HG03432 (cell line): ENCODE measurements around the gene ZNF598.
A peak's percentile ranks its signal among the peaks of the same experiment; 100 is the strongest.

Source experiments
- ATAC-seq: cut with Tn5 transposase; IDR thresholded peaks from one replicate; pipeline ENCODE4 v1.9.1; 2021; ENCODE audit warnings: mild to moderate bottlenecking, moderate library complexity; ENCODE audit not compliant: unreplicated experiment

ZNF598 gene

DNA sequence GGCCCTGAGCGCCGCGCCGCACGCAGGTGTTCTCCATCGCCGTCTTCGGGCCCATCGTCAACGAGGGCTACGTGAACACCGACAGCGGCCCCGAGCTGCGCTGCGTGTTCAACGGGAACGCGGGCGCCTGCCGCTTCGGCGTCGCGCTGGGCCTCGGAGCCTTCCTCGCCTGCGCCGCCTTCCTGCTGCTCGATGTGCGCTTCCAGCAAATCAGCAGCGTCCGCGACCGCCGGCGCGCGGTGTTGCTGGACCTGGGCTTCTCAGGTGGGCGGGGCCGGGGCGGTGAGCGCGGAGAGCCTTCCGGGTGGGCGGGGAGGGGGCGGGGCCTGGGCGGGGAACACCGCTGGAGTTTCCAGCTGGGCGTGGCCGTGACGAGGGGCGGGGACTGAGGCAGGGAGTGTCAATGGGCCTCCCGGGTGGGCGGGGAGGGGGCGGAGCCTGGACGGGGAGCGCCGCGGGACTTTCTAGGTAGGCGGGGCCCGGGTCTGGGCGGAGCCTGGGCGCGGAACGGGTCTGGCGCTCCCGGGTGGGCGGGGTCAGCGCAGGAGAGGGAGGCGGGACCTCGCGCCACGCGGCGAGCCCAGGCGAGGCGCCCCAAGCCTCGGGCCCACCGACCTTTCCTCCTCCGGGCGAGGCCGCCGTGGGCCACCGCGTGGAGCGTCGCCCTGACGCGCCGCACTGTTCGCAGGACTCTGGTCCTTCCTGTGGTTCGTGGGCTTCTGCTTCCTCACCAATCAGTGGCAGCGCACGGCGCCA, 17.5 kb downstream of the ZNF598 start:
- peak; percentile 48 for ATAC-seq

DNA sequence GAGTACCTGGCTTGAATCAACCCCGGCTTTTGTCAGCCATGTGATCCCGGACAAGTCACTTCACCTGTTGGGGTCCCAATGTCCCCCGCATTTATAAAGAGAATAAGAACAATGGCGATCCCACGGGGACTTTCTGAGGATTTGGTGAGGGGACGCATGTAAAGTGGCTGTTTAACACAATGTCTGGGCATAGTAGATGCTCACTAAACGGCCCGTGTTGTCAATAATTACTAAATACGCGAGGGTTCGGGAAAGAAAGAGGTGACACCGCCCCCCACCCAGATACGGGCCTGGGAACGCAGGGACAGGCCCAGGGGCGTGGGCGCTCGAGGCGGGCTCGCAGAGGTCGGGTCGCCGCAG, 18.1 kb downstream of the ZNF598 start:
- ATAC-seq, result no peak

DNA sequence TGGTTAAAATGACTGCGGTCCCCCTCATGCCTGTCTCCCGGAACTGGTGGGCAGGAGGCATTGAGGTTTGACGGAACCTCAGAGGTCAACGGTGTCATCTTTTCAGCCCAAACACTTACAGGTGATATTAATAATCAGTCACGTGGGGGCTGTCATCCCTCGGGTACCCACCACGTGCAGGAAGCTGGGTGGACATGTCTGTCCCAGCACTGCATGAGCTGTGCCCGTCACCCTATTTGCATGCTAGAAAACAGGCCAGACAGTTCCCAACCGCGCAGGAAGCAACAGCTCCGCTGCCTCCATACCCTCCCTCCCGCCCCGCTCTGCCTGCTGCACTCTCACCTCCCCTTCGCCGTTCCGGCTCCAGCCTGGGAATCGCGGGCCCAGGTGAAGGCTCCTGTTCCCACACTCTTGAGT, 18.5 kb downstream of the ZNF598 start:
- peak; percentile 35 for ATAC-seq

DNA sequence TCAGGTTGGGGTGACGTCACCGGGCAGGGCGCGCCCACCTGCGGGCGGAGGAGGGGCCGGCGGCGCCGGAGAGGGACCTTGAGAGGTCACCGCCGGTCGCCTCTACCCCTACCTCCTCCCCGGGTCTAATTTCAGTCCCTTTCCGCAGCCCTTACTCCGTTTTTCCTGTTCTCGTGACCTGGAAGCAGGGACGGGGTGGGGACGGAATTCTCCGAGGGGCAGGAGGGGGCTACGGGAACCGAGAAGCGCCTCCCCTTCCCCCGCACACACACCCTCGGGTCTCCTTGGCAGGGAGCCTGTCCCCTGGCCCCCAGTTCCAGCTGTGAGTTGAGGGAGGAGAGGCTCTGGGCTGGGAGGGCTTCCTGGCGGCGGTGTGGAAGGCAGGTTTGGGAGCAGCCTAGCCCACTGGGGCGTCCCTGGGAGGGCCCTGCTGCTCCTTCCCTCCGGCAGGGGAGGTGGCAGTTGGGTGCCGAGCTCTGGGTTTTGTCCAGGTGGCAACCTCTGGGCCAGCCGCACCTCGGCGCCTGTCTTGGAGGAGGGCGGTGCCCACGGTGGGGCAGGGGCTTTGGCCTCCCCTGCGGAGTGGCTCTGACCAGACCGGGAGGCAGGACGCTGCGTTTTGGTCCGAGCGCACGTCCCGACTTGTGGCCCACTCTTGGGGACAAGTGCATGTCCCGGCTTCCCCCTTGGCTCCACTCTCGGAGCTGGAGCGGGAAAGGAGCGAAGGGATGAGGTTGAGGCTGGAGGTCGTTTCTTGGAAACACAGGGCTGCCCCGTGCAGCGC, 19.1 kb downstream of the ZNF598 start:
- ATAC-seq, result no peak

DNA sequence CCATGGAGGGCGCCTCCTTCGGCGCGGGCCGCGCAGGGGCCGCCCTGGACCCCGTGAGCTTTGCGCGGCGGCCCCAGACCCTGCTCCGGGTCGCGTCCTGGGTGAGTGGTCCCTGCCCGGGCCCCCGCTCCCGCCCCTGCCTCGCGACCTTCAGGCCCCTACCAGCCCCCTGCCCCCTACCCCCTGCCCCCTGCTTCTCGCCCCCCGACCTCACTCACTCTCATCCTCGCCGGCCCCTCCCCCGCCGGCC, 19.6 kb downstream of the ZNF598 start:
- ATAC-seq, result no peak

DNA sequence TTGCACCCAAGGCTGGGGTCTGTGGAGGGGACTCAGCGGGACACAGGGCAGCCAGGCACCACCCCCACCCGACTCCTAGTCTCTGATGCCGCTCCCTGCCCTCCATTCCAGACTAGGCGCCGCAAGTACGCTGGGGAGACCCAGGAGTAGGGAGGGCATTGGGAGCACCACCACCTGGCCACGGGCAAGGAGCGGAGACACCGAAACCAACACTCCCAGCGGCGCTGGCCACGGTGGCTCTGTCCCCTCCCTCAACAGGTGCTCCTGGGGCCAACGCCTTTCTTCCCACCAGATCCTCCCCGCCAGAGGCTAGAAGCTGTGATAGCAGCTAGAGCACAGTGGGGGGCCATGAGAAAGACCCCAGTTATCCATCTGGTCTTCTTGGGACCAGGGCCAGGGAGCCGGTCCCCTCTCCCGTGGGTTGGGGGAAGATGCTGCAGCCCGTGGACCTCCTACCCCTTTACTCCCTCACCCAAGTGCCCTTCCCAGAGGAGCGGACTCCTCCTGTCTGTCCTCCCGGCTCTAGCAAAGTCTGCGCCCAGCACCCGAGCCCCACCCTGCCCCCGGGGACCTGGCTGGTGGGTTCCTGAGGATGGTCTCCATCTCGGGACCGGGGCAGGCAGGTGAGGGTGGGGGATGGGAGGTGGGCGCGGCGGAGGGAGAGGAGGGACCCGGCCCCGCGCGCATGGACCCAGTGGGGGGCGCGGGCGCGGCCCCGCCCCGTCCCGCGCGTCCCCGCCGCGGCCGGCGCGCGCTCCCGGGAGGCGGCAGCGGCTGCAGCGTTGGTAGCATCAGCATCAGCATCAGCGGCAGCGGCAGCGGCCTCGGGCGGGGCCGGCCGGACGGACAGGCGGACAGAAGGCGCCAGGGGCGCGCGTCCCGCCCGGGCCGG, 20.2 kb downstream of the ZNF598 start, which contains the start of gene SYNGR3:
Gene SYNGR3, plus strand, starts transcription at position 762 of the 892 bp plus-strand sequence. CDS start 133 bp downstream, outside the sequence.
- no peak for ATAC-seq

- no peak for ATAC-seq
Measured at GRCh38 chr16:1987198-1987597, 22.4 kb downstream of the ZNF598 start.

DNA sequence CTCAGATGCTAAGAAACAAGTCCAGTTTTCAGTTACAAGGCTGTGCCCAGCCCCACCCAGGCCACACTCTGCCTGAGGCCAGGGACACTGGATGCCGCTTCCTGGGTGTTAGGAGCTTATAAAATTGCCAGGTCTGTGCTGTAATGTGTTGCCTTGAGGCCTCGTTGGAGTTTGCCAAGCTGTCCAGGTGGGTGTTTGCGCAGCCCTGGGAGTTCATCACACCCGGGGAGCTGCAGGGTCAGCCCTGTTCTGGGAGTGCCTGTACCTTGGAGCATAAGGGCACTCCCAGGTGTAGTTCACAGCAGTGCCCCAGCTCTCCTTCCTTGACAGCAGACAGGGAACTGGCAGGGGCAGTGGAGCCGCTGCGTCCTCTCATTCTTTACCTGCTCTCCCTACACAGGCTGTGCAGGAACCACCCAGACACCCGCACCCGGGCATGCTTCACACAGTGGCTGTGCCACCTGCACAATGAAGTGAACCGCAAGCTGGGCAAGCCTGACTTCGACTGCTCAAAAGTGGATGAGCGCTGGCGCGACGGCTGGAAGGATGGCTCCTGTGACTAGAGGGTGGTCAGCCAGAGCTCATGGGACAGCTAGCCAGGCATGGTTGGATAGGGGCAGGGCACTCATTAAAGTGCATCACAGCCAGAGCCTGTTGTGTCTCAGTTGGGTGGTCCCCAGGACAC, 24.0 kb downstream of the ZNF598 start:
- ATAC-seq, result no peak

DNA sequence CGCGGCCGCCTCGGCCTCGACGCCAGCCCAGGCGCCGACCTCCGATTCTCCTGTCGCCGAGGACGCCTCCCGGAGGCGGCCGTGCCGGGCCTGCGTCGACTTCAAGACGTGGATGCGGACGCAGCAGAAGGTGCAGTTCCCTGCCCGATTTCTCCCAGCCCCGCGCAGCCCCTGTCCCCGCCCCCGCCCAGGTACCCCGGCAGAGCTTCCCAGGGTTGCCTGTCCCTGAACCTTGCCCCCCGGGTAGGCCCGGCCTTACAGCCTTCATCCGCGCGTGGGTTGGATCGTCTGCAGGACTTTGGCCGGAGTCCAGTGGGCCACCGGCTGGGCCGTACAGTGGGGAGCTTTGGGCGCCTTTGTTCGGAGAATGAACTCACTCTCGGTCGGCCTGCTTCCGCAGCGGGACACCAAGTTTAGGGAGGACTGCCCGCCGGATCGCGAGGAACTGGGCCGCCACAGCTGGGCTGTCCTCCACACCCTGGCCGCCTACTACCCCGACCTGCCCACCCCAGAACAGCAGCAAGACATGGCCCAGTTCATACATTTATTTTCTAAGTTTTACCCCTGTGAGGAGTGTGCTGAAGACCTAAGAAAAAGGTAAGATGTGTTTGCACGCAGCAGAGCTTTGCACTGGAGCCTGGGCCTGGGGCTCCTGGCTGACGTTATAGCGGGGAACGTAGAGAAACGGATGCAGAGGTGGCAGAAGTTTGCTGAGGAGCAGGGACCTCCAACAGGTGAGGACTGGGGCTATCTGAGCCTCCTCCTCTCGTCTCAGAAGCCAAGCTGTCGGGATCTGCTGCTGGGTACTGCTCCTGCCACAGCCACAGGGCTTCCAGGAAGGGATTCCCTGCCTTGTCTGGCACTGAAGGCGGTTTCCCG, 25.0 kb downstream of the ZNF598 start:
- peak; percentile 5 for ATAC-seq

GRCh38 chr16:1983544-1984346, 25.9 kb downstream of the ZNF598 start, which contains the start of gene GFER:
TSS of gene GFER (plus strand) at chr16:1984193. CDS start at chr16:1984219, 26 bp downstream.
- peak; percentile 78 for ATAC-seq

DNA sequence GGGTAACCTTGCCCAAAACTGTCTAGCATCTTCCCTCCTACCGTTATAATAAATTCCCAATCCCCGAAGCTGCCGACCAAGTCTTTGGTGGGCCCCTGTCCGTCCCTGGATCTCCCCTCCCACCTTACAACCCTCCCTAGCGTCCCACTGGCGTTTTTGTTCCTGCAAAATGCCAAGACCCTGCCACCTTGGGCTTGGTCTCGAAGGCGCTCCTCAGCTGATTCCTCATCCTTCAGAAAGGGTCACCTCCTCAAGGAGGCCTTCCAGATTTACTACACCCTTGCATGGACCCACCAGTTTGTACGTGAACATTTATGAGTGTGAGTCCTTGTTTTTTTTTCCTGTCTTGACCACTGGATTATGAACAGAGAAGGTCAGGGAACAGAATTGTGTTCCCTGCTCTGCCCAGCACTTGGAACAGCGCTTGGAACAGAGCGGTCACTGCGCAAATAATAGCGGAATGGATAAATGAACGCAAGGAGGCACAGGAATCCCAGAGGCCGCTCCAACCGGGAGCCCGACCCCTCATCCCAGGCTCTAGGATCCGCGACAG, 26.6 kb downstream of the ZNF598 start:
- ATAC-seq, result no peak

- no peak for ATAC-seq
Measured at GRCh38 chr16:1982013-1982433, 27.6 kb downstream of the ZNF598 start.

DNA sequence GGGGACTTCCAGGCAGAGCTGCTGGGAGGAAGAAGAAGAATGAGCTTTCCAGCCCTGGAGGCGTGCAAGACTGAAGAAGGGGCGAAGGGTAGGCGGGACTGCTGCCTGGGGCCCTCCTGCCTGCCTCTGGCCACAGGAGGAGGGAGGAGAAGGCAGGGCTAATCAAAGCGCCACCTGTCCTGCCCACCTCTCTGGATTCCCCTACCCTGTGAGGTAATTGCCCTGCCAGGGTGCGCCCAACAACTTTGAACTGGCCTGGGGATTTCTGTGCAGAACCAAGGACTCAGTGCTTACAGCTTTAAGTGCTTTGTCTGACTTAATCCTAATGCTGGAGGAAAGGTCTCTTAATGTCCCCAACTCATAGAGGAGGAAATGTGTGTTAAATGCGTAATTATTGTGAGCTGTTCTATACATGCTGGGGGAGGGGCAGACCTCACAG, 28.2 kb downstream of the ZNF598 start, which contains the start of gene NOXO1:
Gene NOXO1, minus strand, starts transcription at position 72 of the 439 bp plus-strand sequence. CDS start 290 bp downstream, outside the sequence.
- no peak for ATAC-seq

- ATAC-seq, result no peak
Measured at GRCh38 chr16:1980770-1981087, 28.9 kb downstream of the ZNF598 start.

DNA sequence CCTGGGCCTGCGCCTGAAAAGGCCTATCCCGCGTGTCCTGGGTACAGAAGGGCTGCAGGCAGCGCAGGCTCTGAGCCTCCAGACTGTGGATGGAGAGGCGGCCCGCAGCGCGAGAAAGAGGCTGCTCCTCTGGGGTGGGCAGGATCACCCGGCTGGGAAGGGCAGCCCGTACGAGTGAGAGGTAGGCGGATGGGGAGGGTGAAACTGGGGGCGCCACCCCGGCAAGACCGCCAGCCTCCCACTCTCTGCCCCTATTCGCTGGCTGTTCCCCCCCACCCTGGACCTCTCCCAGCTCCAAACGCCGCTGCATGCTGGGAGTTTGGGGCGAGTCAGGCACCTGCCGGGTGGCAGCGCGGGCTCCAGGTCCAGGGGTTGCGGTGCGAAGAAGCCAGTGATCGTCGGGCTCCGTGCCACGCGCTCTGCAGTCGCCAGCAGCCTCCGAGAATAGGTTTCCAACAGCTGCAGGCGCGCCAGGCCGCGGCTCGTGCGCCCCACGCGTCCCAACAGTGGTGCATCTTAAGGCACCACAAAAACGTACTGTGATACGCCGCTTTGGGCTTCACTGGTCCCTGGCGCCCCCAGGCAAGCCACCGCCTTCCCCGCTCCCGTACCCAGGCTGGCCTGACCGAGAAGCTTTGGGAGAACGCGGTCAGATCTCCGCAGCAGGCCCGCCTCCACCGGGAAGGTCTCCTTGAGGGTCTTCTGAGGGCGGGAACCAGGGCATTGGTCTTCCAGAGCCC, 29.4 kb downstream of the ZNF598 start:
- no peak for ATAC-seq

DNA sequence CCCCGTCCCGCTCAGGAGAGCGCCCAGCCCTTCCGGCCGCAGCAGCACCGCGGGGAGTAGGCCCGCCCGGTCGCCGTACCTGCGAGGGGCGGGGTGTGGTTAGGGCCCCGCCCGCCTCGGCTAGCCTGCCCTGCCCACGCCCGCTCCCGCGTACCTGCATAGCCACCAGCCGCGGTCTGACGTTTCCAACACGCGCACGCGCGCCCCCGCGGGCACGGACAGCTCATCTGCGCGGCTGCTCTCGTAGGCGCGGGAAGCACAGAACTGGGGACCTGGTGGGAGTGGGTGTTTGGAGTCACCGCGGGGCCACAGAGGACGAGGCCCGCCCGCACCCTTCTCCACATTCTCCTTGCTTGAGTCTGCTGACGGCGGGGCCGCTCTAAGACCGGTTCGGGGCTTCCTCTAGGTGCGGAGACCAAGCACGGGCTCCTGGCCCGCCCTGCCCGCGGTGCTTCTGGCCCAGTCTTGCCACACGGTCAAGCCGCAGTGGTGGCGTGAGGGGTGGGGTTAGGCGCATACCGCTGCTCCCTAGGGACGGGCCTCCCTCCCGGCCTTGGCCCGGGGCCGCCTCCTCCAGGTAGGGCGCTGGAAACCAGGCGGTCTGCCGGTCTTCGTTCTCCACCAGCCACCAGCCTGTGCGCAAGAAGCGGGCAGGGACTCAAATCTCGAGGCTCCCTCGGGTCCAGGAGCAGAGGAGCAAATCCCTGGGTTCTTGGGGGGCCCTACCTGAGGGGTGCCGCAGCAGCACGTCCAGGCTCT, 30.2 kb downstream of the ZNF598 start:
- no peak for ATAC-seq

DNA sequence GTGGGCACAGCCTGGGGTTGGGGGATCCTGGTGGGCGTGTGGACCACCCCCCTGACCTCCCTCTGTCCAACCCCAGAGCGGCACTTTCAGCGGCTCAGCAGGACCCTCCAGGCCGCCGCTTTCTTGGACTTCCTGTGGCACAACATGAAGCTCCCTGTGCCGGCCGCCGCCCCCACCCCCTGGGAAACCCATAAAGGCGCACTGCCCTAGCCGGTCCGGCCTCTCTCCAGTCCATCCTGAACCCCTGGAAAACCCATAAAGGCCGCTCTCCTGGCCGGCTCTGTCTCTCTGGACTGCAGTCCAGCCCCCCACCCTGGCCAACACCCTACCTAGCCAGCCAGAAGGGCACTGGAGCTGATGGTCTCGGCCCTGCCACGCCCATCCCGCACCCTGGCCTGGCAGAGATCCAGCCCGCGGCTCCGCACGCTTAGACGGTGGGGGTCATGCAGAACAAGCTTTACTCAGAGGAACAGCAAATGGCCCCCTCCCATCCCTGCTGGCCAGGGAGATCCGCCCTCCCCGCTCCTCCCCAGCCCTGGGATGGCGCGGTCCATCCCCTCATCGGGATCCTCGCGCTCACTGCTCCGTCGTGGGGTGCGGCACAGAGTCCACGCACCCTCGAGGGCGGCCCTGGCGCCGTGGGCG, 31.0 kb downstream of the ZNF598 start:
- no peak for ATAC-seq
